ENCODE results near the gene MAGI1.

Gene MAGI1

GRCh38 chr3:65500398-65501306, 538.1 kb downstream of the MAGI1 start:
- no peak for DNase-seq

- no peak for DNase-seq
Observed at GRCh38 chr3:65497846-65498245, 540.9 kb downstream of the MAGI1 start.

- no peak for DNase-seq
Observed at GRCh38 chr3:65497236-65497635, 541.5 kb downstream of the MAGI1 start.

GRCh38 chr3:65493938-65494337, 544.8 kb downstream of the MAGI1 start:
- no peak for DNase-seq

GRCh38 chr3:65493371-65493882, 545.3 kb downstream of the MAGI1 start:
- no peak for DNase-seq

GRCh38 chr3:65492249-65492648, 546.5 kb downstream of the MAGI1 start:
- no peak for DNase-seq

GRCh38 chr3:65490114-65490513, 548.6 kb downstream of the MAGI1 start:
- DNase-seq, result no peak

GRCh38 chr3:65489253-65489652, 549.5 kb downstream of the MAGI1 start:
- DNase-seq, result no peak

- no peak for DNase-seq
Observed at GRCh38 chr3:65485826-65486469, 552.8 kb downstream of the MAGI1 start.

- DNase-seq, result no peak
Observed at GRCh38 chr3:65484964-65485363, 553.8 kb downstream of the MAGI1 start.

- no peak for DNase-seq
Observed at GRCh38 chr3:65483480-65483879, 555.2 kb downstream of the MAGI1 start.

- DNase-seq, result no peak
Observed at GRCh38 chr3:65483011-65483410, 555.7 kb downstream of the MAGI1 start.

- no peak for DNase-seq
Observed at GRCh38 chr3:65481085-65481484, 557.6 kb downstream of the MAGI1 start.

- DNase-seq, result no peak
Observed at GRCh38 chr3:65479990-65480389, 558.7 kb downstream of the MAGI1 start.

- DNase-seq, result no peak
Observed at GRCh38 chr3:65478551-65479500, 559.9 kb downstream of the MAGI1 start.

- no peak for DNase-seq
Observed at GRCh38 chr3:65473736-65474135, 565.0 kb downstream of the MAGI1 start.

- DNase-seq, result no peak
Observed at GRCh38 chr3:65472501-65472900, 566.2 kb downstream of the MAGI1 start.

GRCh38 chr3:65466300-65466988, 572.3 kb downstream of the MAGI1 start:
- no peak for DNase-seq

GRCh38 chr3:65449841-65450428, 588.8 kb downstream of the MAGI1 start:
- no peak for DNase-seq

- no peak for DNase-seq
Observed at GRCh38 chr3:65448120-65448519, 590.6 kb downstream of the MAGI1 start.

- no peak for DNase-seq
Observed at GRCh38 chr3:65445573-65446169, 593.0 kb downstream of the MAGI1 start.

GRCh38 chr3:65444447-65444815, 594.3 kb downstream of the MAGI1 start:
- DNase-seq, result no peak

All from stimulated activated CD4-positive, alpha-beta T cell treated with anti-CD3 and anti-CD28 coated beads, Interleukin-12 subunit alpha, Interleukin-12 subunit beta, amount 100 ng/mL, for 4 hours (primary cell).